K562 (cell line): ENCODE measurements around the gene TMEM43. TPM values are rescaled to one million over a fixed set of nuclear protein-coding genes. Genes with fewer than 3 reads are reported as not detected.
A peak's percentile ranks its signal among the peaks of the same experiment; 100 is the strongest.

Experiments
- ATAC-seq: fragments of 200-7000 bp; cut with Tn5 transposase; 3 replicates; pipeline ENCODE4 v1.9.1; 2020; ENCODE audit warnings: moderate library complexity
- BruUV-seq: library from RNA; stranded (reverse); fragments of 400-500 nt; replicated peaks from 2 replicates; lab custom pipeline; 2021; lab: Mats Ljungman, UMichigan
- CTCF ChIA-PET: fragments of 300-600 bp; formaldehyde crosslinking; extraction: SDS; loops from one replicate; lab custom pipeline; 2021; ENCODE audit warnings: low intra/inter-chr PET ratio; lab: Yijun Ruan, JAX
- POLR2A ChIA-PET: fragments of 300-600, 350-650 bp; sonication (Branson Sonifier 250); formaldehyde crosslinking; extraction: SDS; loops from one replicate; lab custom pipeline; 2021; ENCODE audit warnings: antibody characterized with exemption, inconsistent platforms; lab: Yijun Ruan, JAX
- DNase-seq, 4 experiments: peaks; one replicate each; pipeline versions ENCODE4 v3.0.0 to v3.0.0-alpha.2; 2011 to 2018; ENCODE audit warnings: low spot score in 3 of 4, mixed read lengths in 3 of 4; ENCODE audit errors: extremely low read depth in 1 of 4
- FAIRE-seq: peaks from 2 replicates; lab custom pipeline; 2011; peaks lifted over from hg19 to GRCh38; lab: Jason Lieb, UNC
- H2AFZ ChIP-seq: 2 replicates; pipeline ENCODE4 v1.6.0; 2011; ENCODE audit warnings: low read depth, low read length, control low read depth, inconsistent platforms
- H3K27ac ChIP-seq: fragments of 200-600 bp; 3 replicates; pipeline ENCODE4 v1.8.0; 2011; ENCODE audit warnings: low read depth, mild to moderate bottlenecking, control low read depth, inconsistent platforms, low read length, moderate library complexity, mixed read lengths; ENCODE audit errors: extremely low read depth
- H3K27me3 ChIP-seq, 2 experiments: fragments of 300-600 bp in 1 of 2; 2 replicates in 1 of 2; 3 replicates in 1 of 2; pipeline versions ENCODE4 v1.6.0 to v1.8.0; 2011; ENCODE audit warnings: inconsistent platforms in 2 of 2, low read length in 2 of 2, mild to moderate bottlenecking in 1 of 2, mixed read lengths in 1 of 2, moderate library complexity in 1 of 2; ENCODE audit not compliant: control insufficient read depth in 2 of 2, insufficient read depth in 2 of 2
- H3K36me3 ChIP-seq: fragments of 300-600 bp; 3 replicates; pipeline ENCODE4 v1.8.0; 2011; ENCODE audit warnings: mild to moderate bottlenecking, low read length, inconsistent platforms; ENCODE audit not compliant: control insufficient read depth, insufficient read depth
- H3K4me1 ChIP-seq, 2 experiments: fragments of 200-600 bp in 1 of 2; replicated peaks in 1 of 2; 2 replicates in 1 of 2; 3 replicates in 1 of 2; pipeline versions ENCODE4 v1.5.1 to v1.8.0; 2011; ENCODE audit warnings: inconsistent platforms in 2 of 2, low read length in 2 of 2, mild to moderate bottlenecking in 1 of 2, mixed read lengths in 1 of 2, moderate library complexity in 1 of 2; ENCODE audit not compliant: control insufficient read depth in 2 of 2, insufficient read depth in 2 of 2
- H3K4me2 ChIP-seq: 2 replicates; pipeline ENCODE4 v1.6.1; 2011; ENCODE audit warnings: low read length, control low read depth, inconsistent platforms, mixed read lengths; ENCODE audit not compliant: insufficient read depth
- H3K4me3 ChIP-seq: fragments of 200-600 bp; sonication (generic), shearing (Covaris generic); 2 replicates; pipeline ENCODE4 v1.5.1; 2016; ENCODE audit warnings: control low read depth, inconsistent platforms
- H3K79me2 ChIP-seq: fragments of 200-600 bp; 3 replicates; pipeline ENCODE4 v1.8.0; 2011; ENCODE audit warnings: low read length, inconsistent platforms; ENCODE audit not compliant: control insufficient read depth, insufficient read depth
- H3K9ac ChIP-seq, 2 experiments: 2 replicates each; pipeline versions ENCODE4 v1.6.0 to v1.6.1; 2011; ENCODE audit warnings: low read depth in 2 of 2, low read length in 2 of 2, control low read depth in 1 of 2, inconsistent platforms in 1 of 2, mild to moderate bottlenecking in 1 of 2, mixed read lengths in 1 of 2; ENCODE audit not compliant: insufficient read depth in 1 of 2
- H3K9me1 ChIP-seq: one replicate; pipeline ENCODE4 v1.6.0; 2011; ENCODE audit warnings: inconsistent platforms, mild to moderate bottlenecking, low read length, moderate library complexity; ENCODE audit not compliant: control insufficient read depth, insufficient read depth
- H3K9me3 ChIP-seq: replicated peaks from 2 replicates; pipeline ENCODE4 v1.5.1; 2011; ENCODE audit warnings: low read depth, low read length, inconsistent platforms; ENCODE audit not compliant: control insufficient read depth, insufficient read depth
- H4K20me1 ChIP-seq: replicated peaks from 2 replicates; pipeline ENCODE4 v1.6.1; 2011; ENCODE audit warnings: low read length, inconsistent platforms, mixed read lengths; ENCODE audit not compliant: control insufficient read depth, insufficient read depth
- PHF21A ChIP-seq: fragments of 450-650 bp; IDR thresholded peaks from 2 replicates; pipeline ENCODE4 v1.6.1; 2017; ENCODE audit warnings: low read depth, borderline replicate concordance
- POLR2G ChIP-seq: fragments of 200-400 bp; formaldehyde crosslinking; IDR thresholded peaks from 2 replicates; pipeline ENCODE4 v1.6.1; 2017; ENCODE audit warnings: low read depth, mild to moderate bottlenecking, antibody characterized with exemption, low read length, moderate library complexity
- POLR3G ChIP-seq: IDR thresholded peaks from 2 replicates; pipeline ENCODE4 v1.6.1; 2011; ENCODE audit not compliant: insufficient read length, insufficient replicate concordance; ENCODE audit errors: extremely low read depth
- TAF1 ChIP-seq: IDR thresholded peaks from 2 replicates; pipeline ENCODE4 v1.6.1; 2011; ENCODE audit warnings: mild to moderate bottlenecking, low read length, moderate library complexity; ENCODE audit not compliant: insufficient read depth, control insufficient read depth, severe bottlenecking; ENCODE audit errors: extremely low read depth
- TBP ChIP-seq: optimal IDR thresholded peaks from 2 replicates; pipeline ENCODE3; 2011; ENCODE audit warnings: low read depth, low read length, improper control_type of control experiment
- WGBS: fragments of 100-300 bp; shearing (Covaris generic); methylation state at CpG from one replicate; pipeline ENCODE4 v1.1.6; 2016; ENCODE audit warnings: low coverage, mixed read lengths; ENCODE audit not compliant: insufficient coverage; ENCODE audit errors: missing lambda C conversion rate; 5-methylcytosine and 5-hydroxymethylcytosine counted together
- in situ Hi-C: fragments of 300-500 bp; cut with MboI; formaldehyde crosslinking; loops from 4 replicates; pipeline ENCODE4 v1.15.0; 2018; ENCODE audit warnings: inconsistent platforms, mixed read lengths
- intact Hi-C: fragments of 100-400 bp; cut with micrococcal nuclease; formaldehyde crosslinking; loops from 2 replicates; pipeline ENCODE4 v1.14.2; 2022
- polyA plus RNA-seq, 8 experiments: library from polyadenylated mRNA; depleted of rRNA in 4 of 8; stranded (reverse) in 5 of 8; unstranded in 3 of 8; fragments of >200 nt; fragmentation: Nextera tagmentation in 2 of 8; fragmentation: Illumina TruSeq in 1 of 8; extraction: Ambion mirVana in 2 of 8; extraction: Trizol in 1 of 8; gene quantifications; 2 replicates each; pipeline versions ENCODE4 v1.2.1 to v1.2.3, GENCODE V29; 2011 to 2014; ENCODE audit warnings: inconsistent platforms in 1 of 8, missing spikeins in 1 of 8
- total RNA-seq, 7 experiments: library from RNA; depleted of rRNA in 6 of 7; stranded (reverse); fragments of >200 nt in 6 of 7; fragmentation: Illumina TruSeq in 2 of 7; extraction: Trizol in 2 of 7; gene quantifications; 2 replicates each; pipeline versions ENCODE4 v1.2.1 to v1.2.3, GENCODE V29; 2011 to 2021; ENCODE audit warnings: low replicate concordance in 1 of 7
- TF ChIP-seq, protein P1 (sequence below): sonication (generic); formaldehyde crosslinking; IDR thresholded peaks from 2 replicates; pipeline ENCODE4 v1.8.0; 2022; ENCODE audit warnings: mild to moderate bottlenecking, missing genetic modification reagents, borderline replicate concordance
- TF ChIP-seq, protein P2 (sequence below): sonication (generic); formaldehyde crosslinking; IDR thresholded peaks from 2 replicates; pipeline ENCODE4 v1.8.0; 2023; ENCODE audit warnings: missing genetic modification reagents, mild to moderate bottlenecking, borderline replicate concordance
- TF ChIP-seq, protein P3 (sequence below), 3 experiments: IDR thresholded peaks in 2 of 3; conservative IDR thresholded peaks in 1 of 3; 2 replicates each; pipeline ENCODE4 v1.5.1; 2011 to 2012; ENCODE audit warnings: low read length in 3 of 3, mild to moderate bottlenecking in 3 of 3, control low read depth in 2 of 3, improper control_type of control experiment in 1 of 3, inconsistent platforms in 1 of 3, low read depth in 1 of 3, mixed read lengths in 1 of 3, moderate library complexity in 1 of 3; ENCODE audit not compliant: insufficient read depth in 2 of 3

The TMEM43 gene
- total and polyA plus RNA-seq, 9 of the 15 experiments (the other 6 are each of a cell fraction or from before 2014, with no cell fraction given): 16.7 to 46.1 (median 35.7) TPM

DNA sequence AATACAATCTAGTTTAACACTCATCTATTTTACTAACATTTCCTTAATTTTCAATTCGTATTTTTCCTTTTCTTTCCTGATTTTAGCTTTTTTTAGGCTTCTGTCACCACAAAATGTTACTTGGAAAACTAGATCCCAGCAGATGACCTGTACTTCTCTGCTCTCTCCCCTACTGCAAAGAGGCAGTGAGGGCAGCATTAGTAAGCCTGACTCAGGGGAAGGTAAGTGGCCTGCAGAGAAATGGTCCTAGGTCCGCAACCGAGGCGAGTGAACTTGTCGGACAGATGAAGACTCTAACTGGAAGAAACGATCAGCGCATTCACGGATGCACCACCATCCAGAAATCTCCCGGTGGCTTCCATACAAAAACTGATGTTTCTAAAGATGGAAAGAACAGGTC is 20.4 kb downstream of the TMEM43 start (continued):
- TF ChIP-seq, protein P1, sequence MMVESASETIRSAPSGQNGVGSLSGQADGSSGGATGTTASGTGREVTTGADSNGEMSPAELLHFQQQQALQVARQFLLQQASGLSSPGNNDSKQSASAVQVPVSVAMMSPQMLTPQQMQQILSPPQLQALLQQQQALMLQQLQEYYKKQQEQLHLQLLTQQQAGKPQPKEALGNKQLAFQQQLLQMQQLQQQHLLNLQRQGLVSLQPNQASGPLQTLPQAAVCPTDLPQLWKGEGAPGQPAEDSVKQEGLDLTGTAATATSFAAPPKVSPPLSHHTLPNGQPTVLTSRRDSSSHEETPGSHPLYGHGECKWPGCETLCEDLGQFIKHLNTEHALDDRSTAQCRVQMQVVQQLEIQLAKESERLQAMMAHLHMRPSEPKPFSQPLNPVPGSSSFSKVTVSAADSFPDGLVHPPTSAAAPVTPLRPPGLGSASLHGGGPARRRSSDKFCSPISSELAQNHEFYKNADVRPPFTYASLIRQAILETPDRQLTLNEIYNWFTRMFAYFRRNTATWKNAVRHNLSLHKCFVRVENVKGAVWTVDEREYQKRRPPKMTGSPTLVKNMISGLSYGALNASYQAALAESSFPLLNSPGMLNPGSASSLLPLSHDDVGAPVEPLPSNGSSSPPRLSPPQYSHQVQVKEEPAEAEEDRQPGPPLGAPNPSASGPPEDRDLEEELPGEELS (CRISPR knock-in tag): no peak
- TF ChIP-seq POLR3G (no peak), PHF21A (no peak)

DNA sequence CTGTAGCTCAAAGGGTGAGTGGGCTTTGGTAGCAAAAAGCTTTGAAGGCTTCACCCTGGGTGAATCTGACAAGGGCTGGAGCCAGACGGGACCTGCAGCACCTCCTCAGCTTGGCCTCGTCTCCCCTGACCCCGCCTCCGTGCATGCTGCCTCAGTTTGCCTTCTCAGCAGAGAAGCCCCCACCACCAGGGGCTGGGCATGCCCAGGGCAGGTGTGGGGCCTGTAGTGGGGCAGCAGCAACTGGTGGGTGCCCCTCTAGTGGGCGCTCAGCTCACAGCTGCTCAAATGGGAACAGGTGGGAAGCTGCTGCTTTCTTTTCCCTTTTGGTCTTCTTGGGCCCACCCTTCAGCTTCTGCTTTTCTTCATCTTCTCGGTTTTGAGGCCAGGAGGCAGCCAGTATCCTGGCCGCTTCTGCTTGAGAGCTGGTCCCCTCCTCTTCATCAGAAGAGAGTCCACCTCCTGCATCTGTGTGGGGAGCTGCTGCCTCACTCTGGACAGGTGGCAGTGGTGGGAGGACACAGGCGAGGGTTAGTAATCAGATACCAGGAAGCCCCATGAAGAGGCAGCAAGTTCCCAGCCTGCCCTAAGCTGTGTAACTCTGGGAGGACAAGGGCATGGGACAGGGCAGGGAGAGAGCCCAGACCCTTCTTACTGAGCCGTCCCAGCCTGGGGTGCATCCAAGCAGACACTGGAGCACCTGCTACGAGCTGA is 21.0 kb downstream of the TMEM43 start:
- CTCF ChIA-PET: no interaction called here
- Histone ChIP-seq H3K4me1 (peaks cover 13 to 14% of the 10 kb centered on the region in 2 experiments), H3K79me2 (no peaks in the 10 kb centered on the region), H3K9me1 (no peaks in the 10 kb centered on the region), H3K4me2 (no peak overlapping the region), H4K20me1 (no peaks in the 10 kb centered on the region), H3K27ac (no peak overlapping the region; the same call in 2 of the 3 replicates), H3K9ac (peak overlapping the region in 1 of 2 experiments; percentile 19; a peak in 2 of 4 replicates), H2AFZ (no peak overlapping the region), H3K9me3 (no peaks in the 10 kb centered on the region), H3K27me3 (no peaks in the 10 kb centered on the region), H3K4me3 (no peak overlapping the region), H3K36me3 (peaks cover 74% of the 10 kb centered on the region; the same call in 2 of the 3 replicates)
- POLR2A ChIA-PET: interaction anchor here (0.6 to 3.6 kb wide), 9 partner anchors 8 to 429 kb away, joined by 3 to 18 read pairs (median 4); partner anchors contain the start of genes CHCHD4 and TMEM43
- FAIRE-seq: no peak
- TF ChIP-seq, protein P2, sequence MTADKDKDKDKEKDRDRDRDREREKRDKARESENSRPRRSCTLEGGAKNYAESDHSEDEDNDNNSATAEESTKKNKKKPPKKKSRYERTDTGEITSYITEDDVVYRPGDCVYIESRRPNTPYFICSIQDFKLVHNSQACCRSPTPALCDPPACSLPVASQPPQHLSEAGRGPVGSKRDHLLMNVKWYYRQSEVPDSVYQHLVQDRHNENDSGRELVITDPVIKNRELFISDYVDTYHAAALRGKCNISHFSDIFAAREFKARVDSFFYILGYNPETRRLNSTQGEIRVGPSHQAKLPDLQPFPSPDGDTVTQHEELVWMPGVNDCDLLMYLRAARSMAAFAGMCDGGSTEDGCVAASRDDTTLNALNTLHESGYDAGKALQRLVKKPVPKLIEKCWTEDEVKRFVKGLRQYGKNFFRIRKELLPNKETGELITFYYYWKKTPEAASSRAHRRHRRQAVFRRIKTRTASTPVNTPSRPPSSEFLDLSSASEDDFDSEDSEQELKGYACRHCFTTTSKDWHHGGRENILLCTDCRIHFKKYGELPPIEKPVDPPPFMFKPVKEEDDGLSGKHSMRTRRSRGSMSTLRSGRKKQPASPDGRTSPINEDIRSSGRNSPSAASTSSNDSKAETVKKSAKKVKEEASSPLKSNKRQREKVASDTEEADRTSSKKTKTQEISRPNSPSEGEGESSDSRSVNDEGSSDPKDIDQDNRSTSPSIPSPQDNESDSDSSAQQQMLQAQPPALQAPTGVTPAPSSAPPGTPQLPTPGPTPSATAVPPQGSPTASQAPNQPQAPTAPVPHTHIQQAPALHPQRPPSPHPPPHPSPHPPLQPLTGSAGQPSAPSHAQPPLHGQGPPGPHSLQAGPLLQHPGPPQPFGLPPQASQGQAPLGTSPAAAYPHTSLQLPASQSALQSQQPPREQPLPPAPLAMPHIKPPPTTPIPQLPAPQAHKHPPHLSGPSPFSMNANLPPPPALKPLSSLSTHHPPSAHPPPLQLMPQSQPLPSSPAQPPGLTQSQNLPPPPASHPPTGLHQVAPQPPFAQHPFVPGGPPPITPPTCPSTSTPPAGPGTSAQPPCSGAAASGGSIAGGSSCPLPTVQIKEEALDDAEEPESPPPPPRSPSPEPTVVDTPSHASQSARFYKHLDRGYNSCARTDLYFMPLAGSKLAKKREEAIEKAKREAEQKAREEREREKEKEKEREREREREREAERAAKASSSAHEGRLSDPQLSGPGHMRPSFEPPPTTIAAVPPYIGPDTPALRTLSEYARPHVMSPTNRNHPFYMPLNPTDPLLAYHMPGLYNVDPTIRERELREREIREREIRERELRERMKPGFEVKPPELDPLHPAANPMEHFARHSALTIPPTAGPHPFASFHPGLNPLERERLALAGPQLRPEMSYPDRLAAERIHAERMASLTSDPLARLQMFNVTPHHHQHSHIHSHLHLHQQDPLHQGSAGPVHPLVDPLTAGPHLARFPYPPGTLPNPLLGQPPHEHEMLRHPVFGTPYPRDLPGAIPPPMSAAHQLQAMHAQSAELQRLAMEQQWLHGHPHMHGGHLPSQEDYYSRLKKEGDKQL: no peak
- peak; percentile 39; the same call in 1 of the 2 replicates for TF ChIP-seq POLR2G
- TF ChIP-seq TAF1: no peak
- TF ChIP-seq, protein P3, sequence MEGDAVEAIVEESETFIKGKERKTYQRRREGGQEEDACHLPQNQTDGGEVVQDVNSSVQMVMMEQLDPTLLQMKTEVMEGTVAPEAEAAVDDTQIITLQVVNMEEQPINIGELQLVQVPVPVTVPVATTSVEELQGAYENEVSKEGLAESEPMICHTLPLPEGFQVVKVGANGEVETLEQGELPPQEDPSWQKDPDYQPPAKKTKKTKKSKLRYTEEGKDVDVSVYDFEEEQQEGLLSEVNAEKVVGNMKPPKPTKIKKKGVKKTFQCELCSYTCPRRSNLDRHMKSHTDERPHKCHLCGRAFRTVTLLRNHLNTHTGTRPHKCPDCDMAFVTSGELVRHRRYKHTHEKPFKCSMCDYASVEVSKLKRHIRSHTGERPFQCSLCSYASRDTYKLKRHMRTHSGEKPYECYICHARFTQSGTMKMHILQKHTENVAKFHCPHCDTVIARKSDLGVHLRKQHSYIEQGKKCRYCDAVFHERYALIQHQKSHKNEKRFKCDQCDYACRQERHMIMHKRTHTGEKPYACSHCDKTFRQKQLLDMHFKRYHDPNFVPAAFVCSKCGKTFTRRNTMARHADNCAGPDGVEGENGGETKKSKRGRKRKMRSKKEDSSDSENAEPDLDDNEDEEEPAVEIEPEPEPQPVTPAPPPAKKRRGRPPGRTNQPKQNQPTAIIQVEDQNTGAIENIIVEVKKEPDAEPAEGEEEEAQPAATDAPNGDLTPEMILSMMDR (IDR thresholded peaks at IDR 0.05 in 2 of 3, conservative IDR thresholded peaks at IDR 0.05 in 1 of 3; ENCODE audit: insufficient read depth in 2 of 3, low read depth in 1 of 3, low read length in 3 of 3): 0 out of 6 replicates have a peak, but pooled peaks of 1 of the 3 experiments have one; percentile 6
- TF ChIP-seq TBP: no peak
- WGBS: 82% methylated on average over 10 of the region's 10 CpGs
- intact Hi-C loops: no loop called here
- no peak for DNase-seq
- no peak for ATAC-seq
- in situ Hi-C loops: no loop called here
- BruUV-seq: TSS peak; percentile 43
